Dermis blood vessel endothelial cell (primary cell): ENCODE results near the gene BPIFB1. TPM values are rescaled to one million over a fixed set of nuclear protein-coding genes. Genes with fewer than 3 reads are reported as not detected.

Experiments used
- DNase-seq: peaks from one replicate; pipeline ENCODE4 v3.0.0; 2010
- total RNA-seq: library from RNA; depleted of rRNA; stranded (reverse); fragments of >200 nt; gene quantifications from 2 replicates; pipeline ENCODE4 v1.2.3, GENCODE V29; 2014

Gene BPIFB1
- total RNA-seq, 1 donor from 2014 or later: not detected

DNA sequence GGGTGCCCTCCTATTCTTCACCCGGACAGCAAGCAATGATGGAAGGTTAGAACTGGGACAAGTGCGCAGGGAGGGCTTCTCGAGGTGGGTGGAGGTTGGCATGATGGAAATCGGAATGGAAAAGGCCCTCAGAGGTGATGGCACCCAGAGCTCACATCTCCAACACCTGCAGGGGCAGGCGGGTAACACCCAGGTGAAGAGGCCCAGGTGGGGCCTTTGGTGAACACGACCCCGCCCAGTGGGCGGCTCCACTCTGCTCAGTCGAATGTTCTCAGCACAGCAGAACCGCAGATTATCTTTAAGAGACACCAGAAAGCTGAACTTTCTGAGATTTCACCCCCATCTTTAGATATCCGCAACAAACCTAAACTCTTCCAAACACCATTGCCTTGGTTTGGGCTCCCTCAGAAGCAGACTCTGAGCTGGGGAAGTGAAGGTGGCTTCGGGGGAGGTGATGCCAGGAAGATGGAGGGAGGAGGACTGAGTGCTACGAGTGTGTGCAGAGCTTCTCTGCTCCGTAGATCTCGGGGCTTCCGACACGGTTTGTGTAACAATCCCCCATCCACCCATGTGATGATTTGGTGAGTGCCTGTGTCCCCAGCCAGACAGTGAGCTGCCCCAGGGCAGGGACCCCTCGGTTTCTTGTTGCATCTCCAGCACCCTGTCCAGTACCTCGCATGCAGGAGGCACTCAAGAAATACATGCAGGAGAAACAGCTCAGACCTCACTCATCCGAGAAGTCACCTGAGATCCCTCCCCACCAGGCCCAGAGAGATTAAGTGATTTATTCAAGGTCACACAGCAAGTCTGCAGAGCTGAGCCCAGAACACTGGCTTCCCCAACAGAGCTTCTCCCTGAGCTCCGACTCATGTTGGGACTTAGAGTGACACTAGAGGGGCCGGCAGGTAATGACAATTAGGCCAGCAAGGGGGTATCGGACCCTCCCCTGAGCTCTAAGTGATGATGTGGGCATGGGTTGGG, 45.4 kb downstream of the BPIFB1 start:
- DNase-seq: no peak

GRCh38 chr20:33332905-33333456, 50.0 kb downstream of the BPIFB1 start:
- DNase-seq: no peak

DNA sequence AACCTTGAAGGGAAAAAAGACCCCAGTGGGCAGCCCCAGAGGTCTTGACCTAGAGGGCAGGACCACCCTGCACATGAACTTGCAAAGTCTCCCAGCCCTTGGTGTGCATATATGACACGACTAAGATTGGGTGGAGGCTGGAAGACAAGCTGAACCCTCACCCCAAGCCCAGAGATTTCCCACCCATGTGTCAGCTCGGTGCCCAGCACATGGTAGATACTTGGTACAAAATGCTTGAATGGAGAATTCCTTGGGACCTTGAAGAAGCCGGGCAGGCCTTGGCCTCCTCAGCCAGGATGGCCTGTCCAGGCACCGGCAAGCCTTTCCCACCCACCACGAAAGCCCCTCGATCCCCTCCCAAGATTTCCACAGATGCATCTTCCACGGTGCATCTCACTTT, 50.6 kb downstream of the BPIFB1 start:
- no peak for DNase-seq

GRCh38 chr20:33334111-33334510, 51.1 kb downstream of the BPIFB1 start:
- DNase-seq: no peak

DNA sequence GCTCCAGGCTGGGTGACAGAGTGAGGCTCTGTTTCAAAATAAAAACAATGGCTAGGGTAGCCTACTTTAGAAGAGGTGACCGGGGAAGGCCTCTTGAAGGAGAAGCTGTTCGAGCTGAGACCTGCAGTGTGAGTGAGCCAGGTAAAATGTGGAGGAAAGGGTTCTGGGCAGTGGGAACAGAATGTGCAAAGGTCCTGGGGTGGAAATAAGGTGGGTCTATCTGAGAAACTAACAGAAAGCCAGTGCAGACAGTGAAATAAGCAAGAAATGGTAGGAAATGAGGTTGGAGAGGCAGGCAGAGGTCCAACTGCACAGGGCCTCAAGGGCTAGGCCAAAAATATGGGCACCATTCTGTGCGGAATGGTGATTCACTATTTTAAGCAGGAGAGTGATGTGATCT, 53.4 kb downstream of the BPIFB1 start:
- no peak for DNase-seq

DNA sequence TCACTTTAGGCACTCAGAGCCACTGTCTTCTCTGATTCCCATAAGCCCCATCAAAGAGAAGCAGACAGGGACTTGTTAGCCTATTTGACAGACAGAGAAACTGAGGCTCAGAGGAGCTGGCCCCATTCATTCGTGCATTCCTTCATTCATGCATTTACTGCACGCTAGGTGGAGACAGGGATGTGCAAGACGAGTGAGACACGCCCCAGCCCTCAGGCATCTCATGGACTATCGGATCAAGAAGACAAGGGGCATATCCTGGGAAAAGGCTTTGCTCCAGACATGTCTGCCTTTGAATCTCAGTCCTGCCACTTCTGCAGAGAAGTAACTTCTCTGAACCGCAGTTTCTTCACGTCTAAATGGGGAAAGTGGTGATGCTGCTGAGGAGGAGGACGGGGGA, 54.1 kb downstream of the BPIFB1 start:
- DNase-seq: no peak

DNA sequence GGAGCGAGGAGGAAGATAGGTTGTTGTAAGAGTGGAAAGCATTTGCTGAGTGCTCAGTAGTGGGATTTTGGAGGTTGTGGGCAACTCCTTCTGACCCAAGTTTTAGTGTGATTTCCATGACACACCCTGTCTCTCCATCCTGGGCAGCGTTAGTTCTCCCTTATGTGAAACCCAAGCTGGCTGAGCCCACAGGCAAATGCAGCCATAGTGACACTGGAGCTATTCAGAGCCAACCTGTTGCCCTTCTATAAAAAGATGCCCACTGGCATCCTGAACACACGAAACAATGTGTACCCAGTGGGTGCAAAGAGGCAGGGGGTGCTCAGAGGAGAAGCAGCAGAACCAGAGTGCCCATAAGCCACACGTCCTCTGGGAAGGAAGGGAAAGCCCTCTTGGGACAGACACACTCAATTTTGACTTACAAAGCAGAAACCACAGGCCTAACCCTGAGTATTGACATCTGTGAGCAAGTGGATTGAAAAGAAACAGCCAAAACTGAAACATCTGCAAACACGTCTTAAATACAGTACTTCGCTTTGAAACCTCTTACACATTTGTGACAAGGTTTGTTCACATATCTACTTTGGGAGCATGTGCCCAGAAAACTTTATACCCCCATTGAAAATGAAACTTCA, 54.6 kb downstream of the BPIFB1 start:
- DNase-seq: no peak

DNA sequence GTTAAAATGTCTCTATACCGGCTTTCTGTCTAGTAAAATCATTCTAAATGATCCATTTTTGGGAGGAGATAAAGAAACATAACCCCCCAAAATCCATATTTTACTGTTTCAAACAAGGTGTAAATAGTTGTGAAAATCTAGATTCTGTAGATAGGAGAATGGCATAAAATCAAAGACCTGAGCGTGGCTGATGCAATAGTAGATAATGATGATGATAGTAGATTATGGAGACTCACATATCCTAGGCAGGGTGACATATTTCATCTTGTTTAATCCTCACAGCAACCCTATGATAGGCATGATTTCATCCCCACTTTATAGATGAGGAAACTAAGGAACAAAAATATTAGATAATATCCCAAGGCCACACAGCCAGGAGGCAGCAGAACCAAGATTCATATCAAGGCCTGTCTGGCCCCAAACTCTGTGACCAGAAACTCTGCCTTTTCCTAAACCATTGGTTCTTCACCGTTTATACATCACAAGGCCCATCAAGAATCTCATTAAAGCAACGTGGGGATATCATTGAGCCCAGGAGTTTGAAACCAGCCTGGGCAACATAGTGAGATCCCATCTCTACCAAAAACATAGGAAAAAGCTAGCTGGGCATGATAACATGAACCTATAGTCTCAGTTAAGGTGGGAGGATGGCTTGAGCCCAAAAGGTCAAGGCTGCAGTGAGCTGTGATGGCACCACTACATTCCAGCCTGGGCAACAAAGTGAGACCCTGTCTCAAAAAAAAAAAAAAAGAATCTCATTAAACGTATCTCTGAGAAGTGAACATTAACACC, 55.6 kb downstream of the BPIFB1 start:
- no peak for DNase-seq

DNA sequence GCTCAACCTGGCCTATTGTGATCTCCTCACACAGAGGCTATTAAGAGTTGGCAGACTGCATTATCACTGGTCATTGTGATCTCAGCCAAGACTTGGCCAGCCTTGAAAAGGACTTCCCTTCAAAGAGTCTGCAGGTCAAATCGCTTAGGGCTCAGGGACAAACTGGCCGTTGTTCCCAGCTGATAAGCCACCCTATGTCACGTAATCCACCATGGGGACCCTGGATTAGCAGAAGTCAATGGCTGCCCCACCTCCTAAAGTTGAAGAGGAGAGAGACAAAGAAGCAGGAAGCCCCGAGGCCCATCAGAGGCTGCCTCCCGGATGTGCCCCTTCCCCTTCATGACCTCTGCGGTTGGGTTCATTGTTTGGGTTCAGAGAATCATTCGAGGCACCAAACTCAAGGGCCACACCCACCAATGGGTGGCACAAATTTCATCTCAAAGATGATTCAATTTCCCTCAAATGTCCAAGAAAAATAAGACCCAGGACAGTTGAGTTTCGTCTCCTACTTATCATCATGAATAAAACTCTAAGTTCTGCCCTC, 56.6 kb downstream of the BPIFB1 start:
- no peak for DNase-seq

DNA sequence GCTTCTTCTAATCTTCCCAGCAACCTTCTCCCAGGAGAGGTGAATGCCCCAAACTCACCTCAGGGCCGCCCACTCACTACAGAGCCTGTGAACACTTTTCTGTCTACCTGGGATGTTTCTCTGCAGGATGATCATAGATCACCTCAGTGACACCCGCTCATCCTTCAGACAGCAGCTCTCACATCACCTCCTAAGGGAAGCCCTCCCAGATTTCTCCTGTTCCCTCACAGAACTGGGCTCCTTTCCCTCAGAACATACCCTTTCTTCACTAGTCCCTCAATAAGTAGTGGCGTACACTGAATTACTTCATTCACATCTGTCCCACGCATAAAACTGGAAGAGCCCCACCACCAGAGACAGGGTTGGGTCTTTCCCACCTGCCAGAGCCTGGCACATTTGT, 60.5 kb downstream of the BPIFB1 start:
- DNase-seq: no peak

GRCh38 chr20:33345342-33345741, 62.3 kb downstream of the BPIFB1 start:
- DNase-seq: no peak

- DNase-seq: no peak
Measured at GRCh38 chr20:33348136-33348937, 65.3 kb downstream of the BPIFB1 start.

GRCh38 chr20:33349493-33349892, 66.5 kb downstream of the BPIFB1 start:
- no peak for DNase-seq

GRCh38 chr20:33351696-33352095, 68.7 kb downstream of the BPIFB1 start:
- DNase-seq: no peak

DNA sequence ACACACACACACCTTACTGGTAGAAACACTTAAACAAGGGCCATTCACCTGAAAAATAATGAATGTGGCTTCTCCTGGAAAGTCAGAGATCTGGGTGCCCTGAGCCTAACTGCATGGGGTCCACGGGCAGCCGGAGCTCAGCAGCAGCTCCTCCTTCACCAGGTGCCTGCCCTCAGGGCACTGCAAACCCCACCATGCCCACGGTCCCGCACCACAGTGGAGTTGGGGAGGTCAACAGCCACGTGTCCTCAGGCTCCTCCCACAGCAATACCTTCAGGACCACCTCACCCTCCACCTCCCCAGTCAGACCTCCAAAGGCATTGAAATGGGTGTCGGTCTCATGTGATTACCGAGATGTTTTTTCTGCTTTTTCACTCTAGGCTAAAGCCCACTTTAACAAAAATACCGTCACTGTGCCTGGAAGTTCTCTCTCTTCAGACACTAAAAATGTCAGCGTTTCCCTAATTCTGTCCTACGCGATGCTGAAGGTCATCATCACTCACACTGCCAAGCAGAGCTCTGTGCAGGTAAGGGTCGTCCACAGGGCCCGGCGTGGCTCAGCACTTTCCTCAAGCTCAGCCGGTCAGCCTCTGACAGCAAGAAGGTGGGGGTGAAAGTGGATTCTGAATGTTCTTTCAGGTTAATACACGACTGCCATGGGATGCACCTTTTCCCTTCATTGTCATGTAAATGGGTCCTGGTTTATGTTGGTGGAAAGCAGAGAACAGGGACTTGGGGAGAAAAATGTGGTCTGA, 69.4 kb downstream of the BPIFB1 start:
- no peak for DNase-seq

DNA sequence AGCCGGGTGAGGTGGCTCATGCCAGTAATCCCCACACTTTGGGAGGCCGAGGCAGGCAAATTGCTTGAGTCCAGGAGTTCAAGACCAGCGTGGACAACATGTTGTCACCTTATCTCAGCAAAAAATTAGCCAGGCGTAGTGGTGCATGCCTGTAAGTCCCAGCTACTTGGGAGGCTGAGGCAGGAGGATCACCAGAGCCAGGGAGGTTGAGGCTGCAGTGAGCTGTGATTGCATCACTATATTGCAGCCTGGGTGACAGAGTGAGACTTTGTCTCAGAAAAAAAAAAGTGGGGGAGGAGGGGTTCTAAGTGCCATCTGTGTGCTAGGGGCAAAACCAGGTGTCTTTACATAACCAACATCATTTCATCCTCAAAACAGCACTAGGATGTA, 70.0 kb downstream of the BPIFB1 start:
- DNase-seq: no peak

Other genes starting within 250 kb of the BPIFB1 start
- not detected in 2 replicates for gene BPIFB3, start 229.3 kb upstream of the BPIFB1 start, total RNA-seq
- not detected in 2 replicates for gene BPIFB4, start 203.6 kb upstream of the BPIFB1 start, total RNA-seq
- gene BPIFA2, start 115.1 kb upstream of the BPIFB1 start, total RNA-seq: not detected in 2 replicates
- not detected in 2 replicates for gene BPIFA3, start 65.9 kb upstream of the BPIFB1 start, total RNA-seq
- gene BPIFA1, start 47.2 kb upstream of the BPIFB1 start, total RNA-seq: not detected in 2 replicates
- 21.1 and 25.9 TPM in 2 replicates for gene CDK5RAP1, start 118.3 kb downstream of the BPIFB1 start, total RNA-seq
- gene SNTA1, start 160.5 kb downstream of the BPIFB1 start, total RNA-seq: 7.2 and 8.8 TPM in 2 replicates
- gene CBFA2T2, start 206.9 kb downstream of the BPIFB1 start, total RNA-seq: 4.2 and 5.3 TPM in 2 replicates